Epidermal melanocyte (primary cell): Measurements from ENCODE around the gene OR2T8.

ENCODE experiments used
- DNase-seq: peaks from one replicate; pipeline ENCODE4 v3.0.0; 2011; ENCODE audit warnings: low spot score; ENCODE audit not compliant: insufficient read length

The OR2T8 gene

DNA sequence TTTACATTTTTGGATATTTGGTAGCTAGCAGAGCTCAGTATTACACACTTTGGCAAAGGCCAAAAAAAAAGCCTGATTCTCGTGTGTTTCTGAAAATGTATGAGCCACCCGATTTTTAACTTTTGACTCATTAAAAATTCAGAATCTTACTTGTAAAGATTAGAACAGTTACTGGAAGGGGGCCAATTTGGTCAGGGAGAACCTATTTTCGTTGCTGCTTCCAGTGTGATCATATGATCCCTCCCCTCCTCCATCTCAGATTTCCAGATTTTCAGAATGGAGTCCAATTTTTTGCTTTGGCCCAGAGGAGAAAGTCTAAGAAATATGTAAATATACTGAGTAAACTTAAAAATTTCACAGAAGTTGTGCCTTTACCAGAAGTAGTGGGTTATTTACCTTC lies 41.7 kb downstream of the OR2T8 start:
- DNase-seq = no peak

DNA sequence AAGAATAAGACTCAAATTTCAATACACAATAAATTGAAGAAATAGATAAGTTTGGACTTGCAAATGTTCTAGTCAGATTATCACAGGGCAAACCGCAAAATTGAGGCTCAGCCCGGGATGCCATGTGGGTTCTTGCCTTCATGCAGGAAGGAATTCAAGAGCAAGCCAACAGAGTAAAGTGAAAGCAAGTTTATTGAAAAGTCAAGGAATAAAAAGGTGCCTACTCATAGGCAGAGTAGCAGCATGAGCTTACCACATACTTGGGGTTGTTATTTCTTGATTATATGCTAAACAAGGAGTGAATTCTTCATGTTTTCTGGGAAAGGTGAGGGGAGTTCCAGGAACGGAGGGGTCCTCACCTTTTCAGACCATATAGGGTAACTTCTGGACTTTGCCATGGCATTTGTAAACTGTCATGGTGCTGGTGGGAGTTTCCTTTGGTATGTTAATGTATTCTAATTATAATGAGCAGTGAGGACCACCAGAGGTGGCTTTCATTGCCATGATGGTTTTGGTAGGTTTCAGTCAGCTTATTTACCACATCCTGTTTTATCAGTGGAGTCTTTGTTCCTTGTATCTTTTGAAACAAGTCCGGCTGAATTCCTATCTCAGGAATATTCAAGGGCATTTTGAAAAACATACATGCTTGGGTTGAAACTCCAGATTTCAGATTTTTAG lies 43.0 kb downstream of the OR2T8 start:
- DNase-seq = no peak

DNA sequence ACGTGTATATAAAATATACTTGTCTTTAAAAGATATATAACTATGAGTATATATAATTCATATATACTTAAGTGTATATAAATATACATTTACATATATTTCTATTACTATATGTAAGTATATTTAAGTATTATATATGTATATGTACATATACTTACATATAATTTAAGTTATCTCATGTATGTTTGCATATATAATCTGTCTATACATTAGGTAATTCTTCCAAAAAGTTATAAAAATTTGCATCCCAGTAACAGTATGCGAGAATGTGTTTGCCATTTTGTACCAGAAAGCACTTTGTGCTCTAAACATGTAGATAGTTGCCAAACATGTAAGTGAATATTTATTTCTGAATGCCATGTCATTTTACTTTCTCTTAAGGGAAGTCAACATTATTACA lies 44.9 kb downstream of the OR2T8 start, which contains the start of gene OR2AK2:
Gene OR2AK2 (plus strand): TSS at position 301 of the 400 bp plus-strand sequence. CDS start 144 bp downstream, outside the sequence.
- DNase-seq = no peak

DNA sequence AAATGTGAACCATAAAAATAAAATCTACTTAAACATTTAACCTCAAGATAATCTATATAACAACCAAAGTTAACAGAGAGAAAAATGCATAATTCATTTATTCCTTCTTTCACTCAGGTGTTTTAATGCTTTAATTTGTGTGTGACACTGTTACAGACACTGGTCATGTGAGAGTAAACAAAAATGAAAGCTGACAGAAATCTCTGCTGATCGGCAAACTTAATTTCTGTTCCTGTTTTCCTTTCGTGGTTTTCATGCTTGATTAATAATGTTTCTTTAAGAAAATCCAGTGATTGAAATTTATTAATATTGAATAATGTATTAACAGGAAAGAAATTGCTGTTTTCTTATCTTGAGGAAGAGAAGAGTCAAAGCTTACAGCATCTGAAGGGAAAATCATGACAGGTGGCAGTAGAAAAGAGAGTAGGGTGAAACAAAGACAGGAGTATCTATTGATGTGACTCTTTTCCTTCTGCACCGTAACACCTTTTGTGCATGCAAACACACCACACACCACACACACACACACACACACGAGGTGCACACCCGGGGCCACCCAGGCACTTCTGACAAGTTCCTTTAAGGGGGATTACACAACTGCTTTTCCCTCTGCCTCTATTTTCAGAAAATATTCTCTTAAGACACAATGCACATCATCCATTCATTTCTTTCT lies 46.6 kb downstream of the OR2T8 start:
- DNase-seq = no peak
